Suprapubic skin (tissue), 4 donors: ENCODE data around the gene HTD2. TPM values are rescaled to one million over a fixed set of nuclear protein-coding genes. Genes with fewer than 3 reads are reported as not detected.

Experiments used
- DNase-seq, 2 donors: peaks; one replicate each; pipeline ENCODE4 v3.0.0-alpha.2; 2019; ENCODE audit warnings: low spot score in 2 of 2
- H3K27ac ChIP-seq: fragments of 200-600 bp; sonication (generic); one replicate; pipeline ENCODE4 v1.5.1; 2019
- H3K27me3 ChIP-seq: fragments of 200-600 bp; sonication (generic); one replicate; pipeline ENCODE4 v1.5.1; 2019
- H3K36me3 ChIP-seq: fragments of 200-600 bp; sonication (generic); one replicate; pipeline ENCODE4 v1.5.1; 2019
- H3K4me1 ChIP-seq: fragments of 200-600 bp; sonication (generic); one replicate; pipeline ENCODE4 v1.5.1; 2019
- H3K4me3 ChIP-seq: fragments of 200-600 bp; sonication (generic); one replicate; pipeline ENCODE4 v1.5.1; 2019; ENCODE audit warnings: mild to moderate bottlenecking
- H3K9me3 ChIP-seq: fragments of 200-600 bp; sonication (generic); one replicate; pipeline ENCODE4 v1.5.1; 2019
- EP300 ChIP-seq: sonication (generic); formaldehyde crosslinking; IDR thresholded peaks from one replicate; pipeline ENCODE4 v1.6.1; 2017; ENCODE audit warnings: antibody characterized with exemption
- POLR2A ChIP-seq, 2 donors: fragments of 450-650 bp; IDR thresholded peaks; one replicate each; pipeline ENCODE4 v1.6.1; 2017; ENCODE audit warnings: antibody characterized with exemption in 2 of 2, mild to moderate bottlenecking in 2 of 2, moderate library complexity in 2 of 2
- POLR2AphosphoS5 ChIP-seq, 3 donors: sonication (generic); formaldehyde crosslinking; IDR thresholded peaks; one replicate each; pipeline ENCODE4 v1.6.1; 2017; ENCODE audit warnings: antibody characterized with exemption in 3 of 3
- WGBS: methylation state at CpG from one replicate; pipeline ENCODE4 v1.1.5; 2018; 5-methylcytosine and 5-hydroxymethylcytosine counted together
- total RNA-seq, 4 donors: library from RNA; depleted of rRNA; stranded (reverse); fragments of >200 nt; gene quantifications; one replicate each; pipeline ENCODE4 v1.1.0, GENCODE V29; 2016
- TF ChIP-seq, protein P1 (sequence below), 2 donors: fragments of 200-600 bp in 1 of 2; fragments of 450-650 bp in 1 of 2; sonication (generic) in 1 of 2; IDR thresholded peaks; one replicate each; pipeline ENCODE4 v1.5.1; 2016 to 2019; ENCODE audit warnings: antibody characterized with exemption in 2 of 2, mild to moderate bottlenecking in 1 of 2, moderate library complexity in 1 of 2

Gene HTD2
- total RNA-seq, 4 donors from 2014 or later = 10.9 to 14.4 (median 12.8) TPM

DNA sequence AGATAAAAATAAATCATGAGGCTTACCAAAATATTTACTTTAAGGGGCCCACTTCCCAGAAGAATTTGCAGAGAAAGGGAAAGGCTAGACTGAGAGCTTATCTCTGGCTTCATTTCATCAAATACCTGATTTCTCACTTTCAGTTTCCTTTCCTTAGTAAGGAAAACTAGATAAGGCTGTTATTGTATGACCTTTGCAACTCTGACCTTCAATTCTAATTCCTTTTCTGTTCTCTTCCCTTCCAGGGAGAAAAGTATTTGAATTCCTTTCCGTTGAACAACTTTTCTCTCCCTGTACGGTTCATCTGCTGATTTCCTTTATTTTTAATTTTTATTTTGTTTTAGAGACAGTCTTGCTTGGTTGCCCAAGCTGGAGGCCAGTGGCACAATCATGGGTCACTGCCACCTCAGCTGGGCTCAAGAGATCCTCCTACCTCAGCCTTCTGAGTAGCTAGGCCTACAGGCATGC, 19.2 kb downstream of the HTD2 start:
- no peak overlapping the region for H3K4me3 ChIP-seq
- no peak overlapping the region for H3K27ac ChIP-seq
- H3K9me3 ChIP-seq = no peaks in the 10 kb centered on the region
- H3K4me1 ChIP-seq = peaks cover 12% of the 10 kb centered on the region
- no peaks in the 10 kb centered on the region for H3K36me3 ChIP-seq
- TF ChIP-seq, protein P1, sequence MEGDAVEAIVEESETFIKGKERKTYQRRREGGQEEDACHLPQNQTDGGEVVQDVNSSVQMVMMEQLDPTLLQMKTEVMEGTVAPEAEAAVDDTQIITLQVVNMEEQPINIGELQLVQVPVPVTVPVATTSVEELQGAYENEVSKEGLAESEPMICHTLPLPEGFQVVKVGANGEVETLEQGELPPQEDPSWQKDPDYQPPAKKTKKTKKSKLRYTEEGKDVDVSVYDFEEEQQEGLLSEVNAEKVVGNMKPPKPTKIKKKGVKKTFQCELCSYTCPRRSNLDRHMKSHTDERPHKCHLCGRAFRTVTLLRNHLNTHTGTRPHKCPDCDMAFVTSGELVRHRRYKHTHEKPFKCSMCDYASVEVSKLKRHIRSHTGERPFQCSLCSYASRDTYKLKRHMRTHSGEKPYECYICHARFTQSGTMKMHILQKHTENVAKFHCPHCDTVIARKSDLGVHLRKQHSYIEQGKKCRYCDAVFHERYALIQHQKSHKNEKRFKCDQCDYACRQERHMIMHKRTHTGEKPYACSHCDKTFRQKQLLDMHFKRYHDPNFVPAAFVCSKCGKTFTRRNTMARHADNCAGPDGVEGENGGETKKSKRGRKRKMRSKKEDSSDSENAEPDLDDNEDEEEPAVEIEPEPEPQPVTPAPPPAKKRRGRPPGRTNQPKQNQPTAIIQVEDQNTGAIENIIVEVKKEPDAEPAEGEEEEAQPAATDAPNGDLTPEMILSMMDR (IDR thresholded peaks at IDR 0.05) = no peak
- TF ChIP-seq EP300 (no peak), POLR2A (IDR thresholded peaks at IDR 0.05) (no peak), POLR2AphosphoS5 (IDR thresholded peaks at IDR 0.05) (no peak)
- H3K27me3 ChIP-seq = no peaks in the 10 kb centered on the region
- no peak for DNase-seq
- WGBS = 41% methylated on average over 2 of the region's 2 CpGs

DNA sequence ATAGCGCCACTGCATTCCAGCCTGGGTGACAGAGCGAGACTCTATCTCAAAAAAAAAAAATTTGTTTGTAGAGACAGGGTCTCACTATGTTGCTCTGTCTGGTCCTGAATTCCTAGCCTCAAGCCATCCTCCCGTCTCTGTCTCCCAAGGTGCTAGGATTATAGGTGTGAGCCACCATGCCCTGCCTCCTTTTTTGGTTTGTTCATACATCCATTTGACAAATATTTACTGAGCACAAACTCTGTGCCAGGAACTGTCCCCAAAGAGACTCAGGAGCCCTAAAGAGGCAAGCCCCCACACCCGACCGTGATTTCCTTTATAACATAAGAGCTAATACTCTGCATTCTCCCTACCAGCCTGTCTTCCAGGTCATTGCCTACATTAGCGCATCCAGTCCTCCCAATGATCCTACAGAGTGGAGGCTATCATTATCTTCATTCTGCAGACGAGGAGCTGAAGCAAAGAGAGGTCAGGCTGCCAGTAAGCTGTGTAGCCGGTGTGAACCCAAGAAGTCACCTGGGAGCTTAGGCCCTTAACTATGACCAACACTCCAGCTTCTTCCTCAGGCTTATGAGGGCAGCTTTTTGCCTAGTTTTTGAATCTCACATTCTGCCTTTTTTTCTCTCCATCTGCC, 20.1 kb downstream of the HTD2 start:
- WGBS = 92% methylated on average over 8 of the region's 8 CpGs
- TF ChIP-seq EP300 (no peak), POLR2A (IDR thresholded peaks at IDR 0.05) (no peak), POLR2AphosphoS5 (IDR thresholded peaks at IDR 0.05) (no peak)
- TF ChIP-seq, protein P1 (IDR thresholded peaks at IDR 0.05) = no peak
- Histone ChIP-seq H3K27me3 (no peaks in the 10 kb centered on the region), H3K9me3 (no peaks in the 10 kb centered on the region), H3K36me3 (no peaks in the 10 kb centered on the region), H3K4me1 (peaks cover 12% of the 10 kb centered on the region), H3K4me3 (no peak overlapping the region), H3K27ac (no peak overlapping the region)
- no peak for DNase-seq

DNA sequence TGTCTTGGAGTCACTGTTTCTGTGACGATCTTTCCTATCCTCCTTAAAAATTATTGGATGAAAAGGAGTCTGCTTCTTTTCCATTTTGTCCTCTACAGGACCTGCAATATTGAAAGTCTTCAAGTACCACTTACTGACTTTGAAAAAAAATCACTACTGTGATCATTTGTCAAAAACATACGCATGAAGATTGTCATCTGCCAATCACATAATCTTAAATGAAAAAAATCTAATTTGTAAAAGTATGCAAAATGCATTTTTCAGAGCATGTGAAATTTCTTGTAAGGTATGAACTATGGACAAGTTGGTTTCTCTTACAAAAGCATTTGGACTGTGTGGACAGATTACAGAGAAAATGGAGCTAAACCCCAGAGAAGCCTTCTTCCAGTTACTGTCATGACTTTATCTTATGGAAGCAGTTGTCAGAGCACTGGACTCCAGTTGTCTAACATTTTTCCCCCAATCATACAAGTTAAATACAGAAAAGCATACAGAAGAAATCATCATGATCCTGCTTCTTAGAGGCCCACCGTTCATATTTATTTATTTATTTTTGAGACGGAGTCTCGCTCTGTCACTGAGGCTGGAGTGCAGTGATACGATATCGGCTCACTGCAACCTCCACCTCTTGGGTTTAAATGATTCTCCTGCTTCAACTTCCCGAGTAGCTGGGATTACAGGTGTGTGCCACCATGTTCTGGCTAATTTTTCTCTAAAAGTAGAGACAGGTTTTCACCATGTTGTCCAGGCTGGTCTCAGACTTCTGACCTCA, 23.0 kb downstream of the HTD2 start:
- Histone ChIP-seq H3K4me3 (no peak overlapping the region), H3K9me3 (no peaks in the 10 kb centered on the region), H3K4me1 (peaks cover 32% of the 10 kb centered on the region), H3K36me3 (no peaks in the 10 kb centered on the region), H3K27ac (no peak overlapping the region), H3K27me3 (no peaks in the 10 kb centered on the region)
- TF ChIP-seq POLR2AphosphoS5 (IDR thresholded peaks at IDR 0.05) = no peak
- no peak for TF ChIP-seq POLR2A (IDR thresholded peaks at IDR 0.05)
- TF ChIP-seq EP300 = no peak
- TF ChIP-seq, protein P1 (IDR thresholded peaks at IDR 0.05) = no peak
- WGBS = 89% methylated on average over 8 of the region's 8 CpGs
- no peak for DNase-seq

DNA sequence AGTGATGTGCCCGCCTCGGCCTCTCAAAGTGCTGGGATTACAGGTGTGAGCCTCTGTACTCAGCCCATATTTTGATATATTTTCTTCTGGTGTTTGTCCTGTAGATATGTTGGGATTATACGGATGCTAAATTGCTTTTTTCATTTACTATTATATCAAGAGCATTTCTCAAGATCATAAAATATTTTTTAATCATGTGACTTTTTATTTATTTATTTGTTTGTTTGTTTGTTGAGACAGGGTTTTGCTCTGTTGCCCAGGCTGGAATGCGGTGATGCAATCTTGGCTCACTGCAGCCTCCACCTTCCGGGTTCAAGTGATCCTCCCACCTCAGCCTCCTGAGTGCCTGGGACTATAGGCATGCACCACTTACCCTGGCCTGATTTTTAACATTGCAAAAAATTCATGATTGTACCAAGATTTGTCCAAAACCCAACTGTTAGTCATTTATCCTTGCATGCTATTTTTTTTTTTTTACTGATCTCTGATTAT, 23.6 kb downstream of the HTD2 start:
- no peaks in the 10 kb centered on the region for H3K9me3 ChIP-seq
- H3K27ac ChIP-seq = no peak overlapping the region
- no peak for DNase-seq
- no peaks in the 10 kb centered on the region for H3K36me3 ChIP-seq
- H3K4me1 ChIP-seq = peaks cover 35% of the 10 kb centered on the region
- no peak overlapping the region for H3K4me3 ChIP-seq
- no peaks in the 10 kb centered on the region for H3K27me3 ChIP-seq
- TF ChIP-seq EP300 (no peak), POLR2AphosphoS5 (IDR thresholded peaks at IDR 0.05) (no peak), POLR2A (IDR thresholded peaks at IDR 0.05) (no peak)
- TF ChIP-seq, protein P1 (IDR thresholded peaks at IDR 0.05) = no peak
- WGBS = 88% methylated on average over 5 of the region's 5 CpGs

DNA sequence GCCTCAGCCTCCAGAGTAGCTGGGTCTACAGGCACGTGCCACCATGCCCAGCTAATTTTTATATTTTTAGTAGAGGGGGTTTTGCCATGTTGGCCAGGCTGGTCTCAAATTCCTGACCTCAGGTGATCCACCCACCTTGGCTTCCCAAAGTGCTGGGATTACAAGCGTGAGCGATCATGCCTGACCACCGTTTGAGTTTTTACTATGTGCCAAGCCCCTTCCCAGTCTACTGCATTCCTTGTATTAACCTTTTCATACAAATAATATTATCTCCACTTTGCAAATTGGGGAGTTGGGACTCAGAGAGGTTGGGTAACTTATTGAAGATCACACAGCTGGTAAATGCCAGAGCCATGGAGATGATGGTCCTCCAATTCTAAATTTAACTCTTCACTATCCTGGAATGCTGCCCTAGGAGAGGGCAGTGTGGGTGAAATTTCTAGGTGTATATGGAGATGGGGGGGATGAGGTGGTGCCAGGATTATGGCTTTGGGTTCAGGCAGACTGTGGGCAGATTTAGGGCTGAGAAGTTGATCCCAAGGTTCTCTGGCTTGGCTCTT, 25.4 kb downstream of the HTD2 start:
- no peak overlapping the region for H3K4me3 ChIP-seq
- no peak for TF ChIP-seq EP300
- TF ChIP-seq POLR2A (IDR thresholded peaks at IDR 0.05) = no peak
- TF ChIP-seq, protein P1 (IDR thresholded peaks at IDR 0.05) = no peak
- TF ChIP-seq POLR2AphosphoS5 (IDR thresholded peaks at IDR 0.05) = no peak
- H3K9me3 ChIP-seq = no peaks in the 10 kb centered on the region
- H3K4me1 ChIP-seq = peaks cover 40% of the 10 kb centered on the region
- 57% methylated on average over 4 of the region's 4 CpGs for WGBS
- no peaks in the 10 kb centered on the region for H3K27me3 ChIP-seq
- H3K27ac ChIP-seq = no peak overlapping the region
- DNase-seq = no peak
- no peaks in the 10 kb centered on the region for H3K36me3 ChIP-seq
